ENCODE results near the gene WWOX. TPM values are rescaled to one million over a fixed set of nuclear protein-coding genes. Genes with fewer than 3 reads are reported as not detected.

WWOX gene
- total and polyA plus RNA-seq, 2 experiments from 2014 or later = 17.0 to 39.8 TPM

DNA sequence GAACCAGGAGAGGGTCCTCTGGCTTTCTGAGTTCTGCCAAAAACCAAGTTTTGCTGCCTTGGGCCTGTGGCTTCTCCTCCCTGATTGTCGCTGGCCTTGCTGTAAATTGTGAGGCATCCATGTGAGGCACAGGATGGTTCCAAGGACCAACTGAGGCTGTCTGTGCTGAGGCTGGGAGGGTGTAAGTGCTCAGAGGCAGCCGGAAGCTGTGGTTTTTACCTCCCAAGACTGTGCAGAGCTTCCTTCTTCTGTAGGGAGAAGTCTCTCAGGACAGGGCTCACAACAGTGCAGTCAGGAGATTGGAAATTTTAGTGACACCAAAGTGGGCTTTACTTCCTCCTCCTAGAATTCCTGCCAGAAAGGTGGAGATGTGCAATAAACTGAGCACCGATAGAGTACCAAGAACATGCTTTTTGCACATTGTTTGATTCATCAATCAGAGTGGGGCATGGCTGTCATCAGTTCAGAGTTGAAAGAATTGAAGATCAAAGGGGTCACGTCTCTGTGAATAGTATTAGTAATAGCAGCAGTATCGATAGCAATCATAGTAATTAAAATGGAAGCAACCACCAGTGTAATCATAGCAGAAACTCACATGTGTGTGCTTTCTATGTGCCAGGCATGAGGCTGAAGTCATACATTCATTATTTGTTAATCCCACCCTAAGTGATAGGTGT is 467.1 kb downstream of the WWOX start:
- H4K20me1 ChIP-seq (ENCODE audit: insufficient read depth, poor library complexity, severe bottlenecking) = no peaks in the 10 kb centered on the region
- H3K27me3 ChIP-seq = no peaks in the 10 kb centered on the region
- no peak overlapping the region for H3K4me2 ChIP-seq
- no peaks in the 10 kb centered on the region for H3K4me1 ChIP-seq (ENCODE audit: insufficient read depth)
- no peaks in the 10 kb centered on the region for H3K36me3 ChIP-seq (replicated peaks; ENCODE audit: insufficient read depth, low read depth)
- no peak for DNase-seq (ENCODE audit: low spot score)
- H3K9me3 ChIP-seq (ENCODE audit: low read depth) = no peaks in the 10 kb centered on the region
- no peaks in the 10 kb centered on the region for H3K79me2 ChIP-seq
- TF ChIP-seq, protein P1, sequence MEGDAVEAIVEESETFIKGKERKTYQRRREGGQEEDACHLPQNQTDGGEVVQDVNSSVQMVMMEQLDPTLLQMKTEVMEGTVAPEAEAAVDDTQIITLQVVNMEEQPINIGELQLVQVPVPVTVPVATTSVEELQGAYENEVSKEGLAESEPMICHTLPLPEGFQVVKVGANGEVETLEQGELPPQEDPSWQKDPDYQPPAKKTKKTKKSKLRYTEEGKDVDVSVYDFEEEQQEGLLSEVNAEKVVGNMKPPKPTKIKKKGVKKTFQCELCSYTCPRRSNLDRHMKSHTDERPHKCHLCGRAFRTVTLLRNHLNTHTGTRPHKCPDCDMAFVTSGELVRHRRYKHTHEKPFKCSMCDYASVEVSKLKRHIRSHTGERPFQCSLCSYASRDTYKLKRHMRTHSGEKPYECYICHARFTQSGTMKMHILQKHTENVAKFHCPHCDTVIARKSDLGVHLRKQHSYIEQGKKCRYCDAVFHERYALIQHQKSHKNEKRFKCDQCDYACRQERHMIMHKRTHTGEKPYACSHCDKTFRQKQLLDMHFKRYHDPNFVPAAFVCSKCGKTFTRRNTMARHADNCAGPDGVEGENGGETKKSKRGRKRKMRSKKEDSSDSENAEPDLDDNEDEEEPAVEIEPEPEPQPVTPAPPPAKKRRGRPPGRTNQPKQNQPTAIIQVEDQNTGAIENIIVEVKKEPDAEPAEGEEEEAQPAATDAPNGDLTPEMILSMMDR (IDR thresholded peaks at IDR 0.05; ENCODE audit: poor library complexity) = no peak
- TF ChIP-seq EZH2phosphoT487 (IDR thresholded peaks at IDR 0.05; ENCODE audit: low read depth, severe bottlenecking, unreplicated experiment) (no peak), EZH2 (IDR thresholded peaks at IDR 0.05; ENCODE audit: borderline replicate concordance) (no peak)
- H3K9me2 ChIP-seq (replicated peaks; ENCODE audit: insufficient read depth) = no peaks in the 10 kb centered on the region
- WGBS (ENCODE audit: low lambda C conversion rate, missing lambda C conversion rate) = 90% methylated on average over 5 of the region's 5 CpGs
- no peak overlapping the region for H2AFZ ChIP-seq
- H3K27ac ChIP-seq = no peak overlapping the region
- H3K4me3 ChIP-seq = no peak overlapping the region

DNA sequence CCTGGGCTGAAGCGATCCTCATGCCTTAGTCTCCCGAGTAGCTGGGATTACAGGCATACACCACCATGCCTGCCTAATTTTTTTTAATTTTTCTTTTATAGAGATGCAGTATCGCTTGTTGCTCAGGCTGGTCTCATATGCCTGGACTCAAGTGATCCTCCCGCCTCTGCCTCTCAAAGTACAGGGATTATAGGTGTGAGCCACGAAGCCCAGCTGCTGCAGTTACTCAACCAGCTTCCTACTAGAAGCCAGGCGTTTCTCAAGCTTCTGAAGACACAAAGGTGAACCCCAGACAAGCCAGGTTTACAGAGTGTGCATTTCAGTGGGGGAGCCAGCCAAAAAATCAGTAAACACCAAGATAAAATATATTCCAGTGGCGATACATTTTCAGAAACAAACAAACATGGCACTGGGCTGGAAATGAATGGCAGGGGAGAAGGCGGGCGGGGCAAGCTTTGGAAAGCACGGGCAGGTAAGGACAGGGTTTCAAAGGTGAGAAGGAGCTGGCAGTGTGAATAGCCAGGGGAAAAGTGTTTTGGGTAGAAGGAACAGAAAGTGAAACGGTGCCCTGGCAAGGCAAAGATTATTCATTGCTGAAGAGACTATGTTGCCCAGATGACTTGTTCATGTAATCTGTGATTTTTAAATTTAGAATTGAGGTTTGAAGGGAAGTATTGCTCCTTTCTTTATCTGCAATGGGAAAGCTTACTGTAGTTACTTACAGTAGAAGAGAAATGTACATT is 471.1 kb downstream of the WWOX start:
- no peak overlapping the region for H3K4me2 ChIP-seq
- no peak overlapping the region for H3K27ac ChIP-seq
- no peak for DNase-seq (ENCODE audit: low spot score)
- no peaks in the 10 kb centered on the region for H3K9me2 ChIP-seq (replicated peaks; ENCODE audit: insufficient read depth)
- no peaks in the 10 kb centered on the region for H3K36me3 ChIP-seq (replicated peaks; ENCODE audit: insufficient read depth, low read depth)
- WGBS (ENCODE audit: low lambda C conversion rate, missing lambda C conversion rate) = 80% methylated on average over 11 of the region's 11 CpGs
- H3K9me3 ChIP-seq (ENCODE audit: low read depth) = no peaks in the 10 kb centered on the region
- H3K79me2 ChIP-seq = no peaks in the 10 kb centered on the region
- H3K27me3 ChIP-seq = no peaks in the 10 kb centered on the region
- H4K20me1 ChIP-seq (ENCODE audit: insufficient read depth, poor library complexity, severe bottlenecking) = no peaks in the 10 kb centered on the region
- H3K4me1 ChIP-seq (ENCODE audit: insufficient read depth) = no peaks in the 10 kb centered on the region
- H2AFZ ChIP-seq = no peak overlapping the region
- TF ChIP-seq EZH2phosphoT487 (IDR thresholded peaks at IDR 0.05; ENCODE audit: low read depth, severe bottlenecking, unreplicated experiment) (no peak), EZH2 (IDR thresholded peaks at IDR 0.05; ENCODE audit: borderline replicate concordance) (no peak)
- TF ChIP-seq, protein P1 (IDR thresholded peaks at IDR 0.05; ENCODE audit: poor library complexity) = no peak
- H3K4me3 ChIP-seq = no peak overlapping the region

GRCh38 chr16:78571434-78571833 is 472.0 kb downstream of the WWOX start:
- no peak overlapping the region for H3K27ac ChIP-seq
- WGBS (ENCODE audit: low lambda C conversion rate, missing lambda C conversion rate) = 92% methylated on average over 8 of the region's 8 CpGs

More at GRCh38 chr16:78571434-78571833, 472.0 kb downstream of the WWOX start:
- Histone ChIP-seq H4K20me1 (ENCODE audit: insufficient read depth, poor library complexity, severe bottlenecking) (no peaks in the 10 kb centered on the region), H3K4me1 (ENCODE audit: insufficient read depth) (no peaks in the 10 kb centered on the region), H3K9me2 (replicated peaks; ENCODE audit: insufficient read depth) (no peaks in the 10 kb centered on the region), H2AFZ (no peak overlapping the region), H3K9me3 (ENCODE audit: low read depth) (no peaks in the 10 kb centered on the region), H3K79me2 (no peaks in the 10 kb centered on the region), H3K4me3 (no peak overlapping the region), H3K36me3 (replicated peaks; ENCODE audit: insufficient read depth, low read depth) (no peaks in the 10 kb centered on the region), H3K4me2 (no peak overlapping the region), H3K27me3 (no peaks in the 10 kb centered on the region)
- no peak for DNase-seq (ENCODE audit: low spot score)
- no peak for TF ChIP-seq EZH2phosphoT487 (IDR thresholded peaks at IDR 0.05; ENCODE audit: low read depth, severe bottlenecking, unreplicated experiment)
- TF ChIP-seq, protein P1 (IDR thresholded peaks at IDR 0.05; ENCODE audit: poor library complexity) = no peak
- TF ChIP-seq EZH2 (IDR thresholded peaks at IDR 0.05; ENCODE audit: borderline replicate concordance) = no peak

All from hepatocyte (in vitro differentiated cells).